ENCODE measurements around the gene SLC47A2. TPM values are rescaled to one million over a fixed set of nuclear protein-coding genes. Genes with fewer than 3 reads are reported as not detected.

The SLC47A2 gene
- total and polyA plus RNA-seq, 9 of the 15 experiments (the other 6 are each of a cell fraction or from before 2014, with no cell fraction given): not detected

- Histone ChIP-seq H3K27ac (ENCODE audit: extremely low read depth, low read depth, low read length) (no peak overlapping the region), H3K4me1 (replicated peaks in 1 of 2; ENCODE audit: control insufficient read depth in 2 of 2, insufficient read depth in 2 of 2, low read length in 2 of 2) (peaks cover 0 to 13% of the 10 kb centered on the region in 2 experiments; a peak in 2 of 5 replicates), H3K4me3 (no peak overlapping the region), H3K36me3 (ENCODE audit: control insufficient read depth, insufficient read depth, low read length) (no peaks in the 10 kb centered on the region), H2AFZ (ENCODE audit: low read depth, low read length) (no peak overlapping the region), H3K9me3 (replicated peaks; ENCODE audit: control insufficient read depth, insufficient read depth, low read depth, low read length) (no peaks in the 10 kb centered on the region), H3K9me1 (ENCODE audit: control insufficient read depth, insufficient read depth, low read length) (no peaks in the 10 kb centered on the region), H3K27me3 (ENCODE audit: control insufficient read depth in 2 of 2, insufficient read depth in 2 of 2, low read length in 2 of 2) (peaks cover 2 to 17% of the 10 kb centered on the region in 2 experiments; a peak in 3 of 5 replicates), H3K79me2 (ENCODE audit: control insufficient read depth, insufficient read depth, low read length) (no peaks in the 10 kb centered on the region), H3K4me2 (ENCODE audit: insufficient read depth, low read length) (no peak overlapping the region), H3K9ac (ENCODE audit: insufficient read depth in 1 of 2, low read depth in 2 of 2, low read length in 2 of 2) (no peak overlapping the region), H4K20me1 (replicated peaks; ENCODE audit: control insufficient read depth, insufficient read depth, low read length) (no peaks in the 10 kb centered on the region)
- no TSS peak for BruUV-seq (replicated peaks)
- POLR2A ChIA-PET: interaction anchor here (0.6 kb wide), 1 partner anchor 113 kb away, joined by 3 read pairs; no protein-coding TSS in a partner anchor
- WGBS (ENCODE audit: insufficient coverage, low coverage, missing lambda C conversion rate): 0% methylated on average over 5 of the region's 5 CpGs
- ATAC-seq (no peak), FAIRE-seq (no peak), DNase-seq (ENCODE audit: extremely low read depth in 1 of 4, low spot score in 3 of 4) (no peak)
- no peak for TF ChIP-seq CREB3 (tag; conservative IDR thresholded peaks at IDR 0.05; ENCODE audit: low read depth)
- TF ChIP-seq ZFX (CRISPR knock-in tag; IDR thresholded peaks at IDR 0.05): no peak
- no peak for TF ChIP-seq SMC3 (conservative IDR thresholded peaks at IDR 0.05; ENCODE audit: insufficient read depth, low read depth, low read length)
- TF ChIP-seq RFX7 (CRISPR knock-in tag; IDR thresholded peaks at IDR 0.05): no peak
- no peak for TF ChIP-seq ZNF79 (CRISPR knock-in tag; IDR thresholded peaks at IDR 0.05; ENCODE audit: low read depth)
- no peak for TF ChIP-seq SIRT6 (IDR thresholded peaks at IDR 0.05; ENCODE audit: low read depth, low read length)
- TF ChIP-seq GABPB1 (CRISPR knock-in tag; IDR thresholded peaks at IDR 0.05): no peak
- no peak for TF ChIP-seq ZNF785 (CRISPR knock-in tag; IDR thresholded peaks at IDR 0.05)
- no peak for TF ChIP-seq ZBED1 (IDR thresholded peaks at IDR 0.05)
- no peak for TF ChIP-seq SOX6 (IDR thresholded peaks at IDR 0.05)
- no peak for TF ChIP-seq DLX4 (CRISPR knock-in tag; IDR thresholded peaks at IDR 0.05)
- no peak for TF ChIP-seq HLTF (IDR thresholded peaks at IDR 0.05)
- CTCF ChIA-PET (ENCODE audit: low intra/inter-chr PET ratio): no interaction called here
- in situ Hi-C loops (cut with MboI) (no loop called here), intact Hi-C loops (cut with micrococcal nuclease) (no loop called here)
Measured at GRCh38 chr17:19651451-19652238, 64.7 kb downstream of the SLC47A2 start.
